GM12873 (cell line): ENCODE data around the gene AARS2.
A peak's percentile ranks its signal among the peaks of the same experiment; 100 is the strongest.

Experiments
- CTCF ChIP-seq: IDR thresholded peaks from 2 replicates; pipeline ENCODE4 v1.5.1; 2012; ENCODE audit warnings: low read depth, mild to moderate bottlenecking, moderate library complexity, low read length, control low read depth; ENCODE audit not compliant: insufficient read depth; ENCODE audit errors: missing control alignments

The AARS2 gene

GRCh38 chr6:44338228-44339122 lies 25.3 kb upstream of the AARS2 start:
- TF ChIP-seq CTCF = peak; percentile 78

DNA sequence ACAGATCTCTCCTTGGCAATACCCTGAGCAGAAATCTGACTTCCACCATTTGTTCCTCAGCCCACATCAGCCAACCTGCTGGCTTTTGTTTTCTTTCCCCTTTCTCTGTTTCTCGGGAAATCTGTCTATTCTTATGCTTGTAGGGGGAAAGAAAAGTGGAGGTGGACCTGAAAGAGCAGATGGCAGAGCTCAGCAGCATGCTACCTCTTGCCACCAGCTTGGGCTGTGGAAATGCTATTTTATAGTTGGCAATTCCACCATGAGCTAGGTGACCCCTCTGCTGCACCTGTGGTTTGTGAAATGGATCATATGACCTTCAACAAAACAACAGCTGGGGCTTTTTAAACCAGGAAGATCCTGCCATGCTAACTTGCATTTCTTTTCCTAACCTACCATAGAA lies 22.5 kb upstream of the AARS2 start:
- no peak for TF ChIP-seq CTCF

GRCh38 chr6:44333942-44334341 lies 20.8 kb upstream of the AARS2 start:
- TF ChIP-seq CTCF = no peak

- no peak for TF ChIP-seq CTCF
Observed at GRCh38 chr6:44333273-44333919, 20.2 kb upstream of the AARS2 start.

DNA sequence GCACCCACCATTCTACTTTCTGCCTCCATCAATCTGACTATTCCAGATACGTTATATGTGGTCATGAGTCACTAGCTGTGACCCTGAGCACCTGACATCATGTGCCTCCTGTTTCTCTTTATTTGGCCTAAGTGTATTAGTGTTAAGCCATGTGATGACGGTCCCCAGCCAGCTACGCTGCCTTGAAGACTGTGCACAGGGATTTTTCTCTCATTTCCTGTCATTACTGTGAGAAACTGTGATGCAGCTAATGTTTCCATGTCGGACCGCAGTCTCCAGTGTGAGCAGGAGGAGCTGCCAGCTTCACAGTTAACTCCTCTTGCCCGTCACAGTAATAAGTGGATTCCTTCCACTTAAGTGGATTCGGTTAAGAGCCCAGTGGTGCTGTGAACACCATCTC lies 19.4 kb upstream of the AARS2 start:
- TF ChIP-seq CTCF = no peak

DNA sequence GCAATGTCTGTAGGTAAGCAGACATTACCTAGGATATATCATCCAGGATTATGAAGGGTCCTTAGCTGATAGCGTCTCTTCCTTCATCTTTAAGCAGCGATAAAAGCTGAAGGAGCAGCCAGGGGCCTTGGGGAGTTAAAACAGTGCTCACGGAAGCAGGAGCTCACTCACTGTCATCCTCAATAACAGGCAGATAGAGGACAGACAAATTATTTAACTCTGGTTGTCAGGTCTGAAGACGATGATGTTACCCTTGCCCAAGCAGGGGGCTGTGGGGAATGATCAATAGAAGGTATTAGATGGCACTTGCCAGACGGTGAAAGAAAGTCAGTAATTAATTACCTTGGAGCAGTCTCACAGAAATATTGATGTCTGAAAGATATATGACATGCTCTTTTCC lies 16.7 kb upstream of the AARS2 start:
- TF ChIP-seq CTCF = no peak

DNA sequence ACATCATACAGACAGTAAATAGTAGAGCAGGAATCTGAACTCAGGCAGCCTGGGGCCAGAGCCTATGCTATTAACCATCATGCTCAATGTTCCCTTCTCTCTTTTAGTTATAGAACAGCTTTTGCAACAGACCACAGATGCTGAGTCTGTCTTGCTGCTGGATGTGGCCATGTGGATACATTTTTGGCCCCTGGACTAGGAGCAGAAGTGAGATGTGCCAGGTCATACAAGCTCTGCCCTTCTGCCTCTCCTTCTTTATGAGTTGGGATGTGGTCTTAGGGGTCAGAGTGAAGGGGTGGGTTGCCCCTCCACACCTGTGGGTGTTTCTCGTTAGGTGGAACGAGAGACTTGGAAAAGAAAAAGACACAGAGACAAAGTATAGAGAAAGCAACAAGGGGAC lies 14.6 kb upstream of the AARS2 start:
- no peak for TF ChIP-seq CTCF
